Measurements from ENCODE around the gene YES1. TPM values are rescaled to one million over a fixed set of nuclear protein-coding genes. Genes with fewer than 3 reads are reported as not detected.

Gene YES1
- total and polyA plus RNA-seq, 2 of the 13 experiments (the other 11 are each of a cell fraction or from before 2014, with no cell fraction given), result 17.2 to 70.8 TPM

DNA sequence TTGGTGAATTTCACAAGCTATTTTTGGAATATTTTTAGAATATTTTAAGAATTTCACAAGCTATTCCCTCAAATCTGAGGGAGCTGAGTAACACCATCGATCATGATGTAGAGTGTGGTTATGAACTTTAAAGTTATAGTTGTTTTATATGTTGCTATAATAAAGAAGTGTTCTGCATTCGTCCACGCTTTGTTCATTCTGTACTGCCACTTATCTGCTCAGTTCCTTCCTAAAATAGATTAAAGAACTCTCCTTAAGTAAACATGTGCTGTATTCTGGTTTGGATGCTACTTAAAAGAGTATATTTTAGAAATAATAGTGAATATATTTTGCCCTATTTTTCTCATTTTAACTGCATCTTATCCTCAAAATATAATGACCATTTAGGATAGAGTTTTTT lies 138.7 kb downstream of the YES1 start (continued):
- no peak for TF ChIP-seq ZNF407 (CRISPR knock-in tag; IDR thresholded peaks at IDR 0.05; ENCODE audit: not compliant biosample characterization)
- no peak for TF ChIP-seq ZKSCAN1 (IDR thresholded peaks at IDR 0.05; ENCODE audit: low read length)
- TF ChIP-seq, protein P1, sequence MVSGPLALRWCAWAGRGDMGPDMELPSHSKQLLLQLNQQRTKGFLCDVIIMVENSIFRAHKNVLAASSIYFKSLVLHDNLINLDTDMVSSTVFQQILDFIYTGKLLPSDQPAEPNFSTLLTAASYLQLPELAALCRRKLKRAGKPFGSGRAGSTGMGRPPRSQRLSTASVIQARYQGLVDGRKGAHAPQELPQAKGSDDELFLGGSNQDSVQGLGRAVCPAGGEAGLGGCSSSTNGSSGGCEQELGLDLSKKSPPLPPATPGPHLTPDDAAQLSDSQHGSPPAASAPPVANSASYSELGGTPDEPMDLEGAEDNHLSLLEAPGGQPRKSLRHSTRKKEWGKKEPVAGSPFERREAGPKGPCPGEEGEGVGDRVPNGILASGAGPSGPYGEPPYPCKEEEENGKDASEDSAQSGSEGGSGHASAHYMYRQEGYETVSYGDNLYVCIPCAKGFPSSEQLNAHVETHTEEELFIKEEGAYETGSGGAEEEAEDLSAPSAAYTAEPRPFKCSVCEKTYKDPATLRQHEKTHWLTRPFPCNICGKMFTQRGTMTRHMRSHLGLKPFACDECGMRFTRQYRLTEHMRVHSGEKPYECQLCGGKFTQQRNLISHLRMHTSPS (CRISPR knock-in tag; IDR thresholded peaks at IDR 0.05; ENCODE audit: low read depth), result no peak
- TF ChIP-seq ZFP37 (CRISPR knock-in tag; IDR thresholded peaks at IDR 0.05; ENCODE audit: borderline replicate concordance), result no peak

Small RNAs within 50 kb of the gene (small RNA-seq; reads per million reads assigned to genes)
- 0 to 0.10 (median 0) reads per million in 3 experiments for gene BOLA2P1 (ENCODE audit: insufficient read depth in 2 of 3, insufficient read length in 3 of 3, low read depth in 2 of 3, low replicate concordance in 1 of 3)
- gene RNU1-109P (ENCODE audit: insufficient read depth in 2 of 3, insufficient read length in 3 of 3, low read depth in 2 of 3, low replicate concordance in 1 of 3), result 2.0 to 79.3 (median 3.7) reads per million in 3 experiments

Other genes starting within 250 kb of the YES1 start
- not detected in 2 replicates for gene CETN1, start 231.9 kb downstream of the YES1 start, total RNA-seq (2016; rRNA removed; fragmentation: Illumina TruSeq; extraction: Trizol)
- gene CETN1, start 231.9 kb downstream of the YES1 start, polyA plus RNA-seq (2011; rRNA removed), result not detected in 2 replicates
- not detected in 2 replicates for gene CLUL1, start 215.3 kb downstream of the YES1 start, total RNA-seq (2016; rRNA removed; fragmentation: Illumina TruSeq; extraction: Trizol)
- gene CLUL1, start 215.3 kb downstream of the YES1 start, polyA plus RNA-seq (2011; rRNA removed), result 0.04 and 0.05 TPM in 2 replicates
- gene TYMS, start 154.6 kb downstream of the YES1 start, total RNA-seq (2016; rRNA removed; fragmentation: Illumina TruSeq; extraction: Trizol), result 80.1 and 186 TPM in 2 replicates
- 84.9 and 106 TPM in 2 replicates for gene TYMS, start 154.6 kb downstream of the YES1 start, polyA plus RNA-seq (2011; rRNA removed)
- 21.1 and 37.6 TPM in 2 replicates for gene ENOSF1, start 99.6 kb downstream of the YES1 start, total RNA-seq (2016; rRNA removed; fragmentation: Illumina TruSeq; extraction: Trizol)
- gene ENOSF1, start 99.6 kb downstream of the YES1 start, polyA plus RNA-seq (2011; rRNA removed), result 38.2 and 40.1 TPM in 2 replicates
- gene ADCYAP1, start 92.6 kb upstream of the YES1 start, total RNA-seq (2016; rRNA removed; fragmentation: Illumina TruSeq; extraction: Trizol), result not detected in 2 replicates
- gene ADCYAP1, start 92.6 kb upstream of the YES1 start, polyA plus RNA-seq (2011; rRNA removed), result not detected in 2 replicates

All from HepG2 (cell line).